Measurements from ENCODE around the gene LMNTD1. TPM values are rescaled to one million over a fixed set of nuclear protein-coding genes. Genes with fewer than 3 reads are reported as not detected.

The LMNTD1 gene
- total and polyA plus RNA-seq, 10 of the 15 experiments (the other 5 are each of a cell fraction or from before 2014, with no cell fraction given), result not detected

DNA sequence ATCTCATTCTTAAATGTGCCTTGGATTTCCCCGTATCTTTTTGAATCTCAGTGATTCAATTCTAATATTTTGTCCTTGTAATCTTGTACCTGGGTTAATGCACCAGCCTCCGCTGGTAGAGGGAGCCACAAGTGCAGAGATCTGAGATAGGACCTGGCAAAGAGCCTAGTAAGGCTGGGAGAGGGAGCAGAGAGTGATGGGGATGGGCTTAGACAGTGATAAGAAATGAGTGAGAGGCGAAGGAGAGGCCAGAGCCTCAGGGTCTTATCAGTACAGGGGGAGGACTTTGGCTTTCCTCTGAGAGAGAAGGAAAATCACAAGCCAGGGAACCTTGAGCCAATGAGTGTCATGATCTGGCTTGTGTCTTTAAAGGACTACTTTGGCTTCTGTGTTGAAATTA is 30.5 kb upstream of the LMNTD1 start:
- ATAC-seq, result no peak
- Histone ChIP-seq H3K9ac (ENCODE audit: control insufficient read depth, insufficient read depth, low read length) (no peak overlapping the region), H3K27ac (ENCODE audit: control insufficient read depth, insufficient read depth) (no peak overlapping the region), H4K20me1 (ENCODE audit: control insufficient read depth, insufficient read depth) (no peaks in the 10 kb centered on the region), H3K4me2 (ENCODE audit: control insufficient read depth, insufficient read depth) (no peak overlapping the region), H2AFZ (ENCODE audit: control insufficient read depth, low read depth, low read length) (no peak overlapping the region), H3K27me3 (replicated peaks in 1 of 2; ENCODE audit: control insufficient read depth in 2 of 2, insufficient read depth in 2 of 2, low read length in 1 of 2) (no peaks in the 10 kb centered on the region), H3K9me3 (replicated peaks; ENCODE audit: control insufficient read depth, insufficient read depth, low read length) (no peaks in the 10 kb centered on the region; the same call in 2 of the 3 replicates), H3K79me2 (ENCODE audit: control insufficient read depth, insufficient read depth, low read length) (no peaks in the 10 kb centered on the region), H3K4me1 (ENCODE audit: control insufficient read depth, insufficient read depth, low read length) (no peaks in the 10 kb centered on the region), H3K36me3 (ENCODE audit: control insufficient read depth in 2 of 2, insufficient read depth in 2 of 2, low read length in 1 of 2) (no peaks in the 10 kb centered on the region), H3K4me3 (no peak overlapping the region)
- DNase-seq (ENCODE audit: low read depth, low spot score), result no peak
- ChIA-PET CTCF (no interaction called here), POLR2A (no interaction called here), SMC1A (ENCODE audit: uncharacterized antibody, unreplicated experiment) (no interaction called here), RAD21 (ENCODE audit: unreplicated experiment) (no interaction called here)
- intact Hi-C loops (cut with micrococcal nuclease; ENCODE audit: unreplicated experiment), result no loop called here
- no peak for TF ChIP-seq BRCA1 (IDR thresholded peaks at IDR 0.05; ENCODE audit: low read depth, low read length)
- TF ChIP-seq STAT3 (IDR thresholded peaks at IDR 0.05; ENCODE audit: low read depth, low read length), result no peak
- TF ChIP-seq SRF (IDR thresholded peaks at IDR 0.05; ENCODE audit: low read depth in 2 of 2, low read length in 2 of 2), result no peak
- peak; percentile 20; the same call in 1 of the 2 replicates for TF ChIP-seq RAD21 (IDR thresholded peaks at IDR 0.05; ENCODE audit: insufficient read depth, low read depth, low read length)
- TF ChIP-seq BCL11A (IDR thresholded peaks at IDR 0.05; ENCODE audit: low read depth, low read length), result no peak
- TF ChIP-seq YY1 (IDR thresholded peaks at IDR 0.05; ENCODE audit: low read depth, low read length), result no peak
- no peak for TF ChIP-seq WRNIP1 (IDR thresholded peaks at IDR 0.05; ENCODE audit: borderline replicate concordance, low read depth, low read length)
- TF ChIP-seq, protein P1, sequence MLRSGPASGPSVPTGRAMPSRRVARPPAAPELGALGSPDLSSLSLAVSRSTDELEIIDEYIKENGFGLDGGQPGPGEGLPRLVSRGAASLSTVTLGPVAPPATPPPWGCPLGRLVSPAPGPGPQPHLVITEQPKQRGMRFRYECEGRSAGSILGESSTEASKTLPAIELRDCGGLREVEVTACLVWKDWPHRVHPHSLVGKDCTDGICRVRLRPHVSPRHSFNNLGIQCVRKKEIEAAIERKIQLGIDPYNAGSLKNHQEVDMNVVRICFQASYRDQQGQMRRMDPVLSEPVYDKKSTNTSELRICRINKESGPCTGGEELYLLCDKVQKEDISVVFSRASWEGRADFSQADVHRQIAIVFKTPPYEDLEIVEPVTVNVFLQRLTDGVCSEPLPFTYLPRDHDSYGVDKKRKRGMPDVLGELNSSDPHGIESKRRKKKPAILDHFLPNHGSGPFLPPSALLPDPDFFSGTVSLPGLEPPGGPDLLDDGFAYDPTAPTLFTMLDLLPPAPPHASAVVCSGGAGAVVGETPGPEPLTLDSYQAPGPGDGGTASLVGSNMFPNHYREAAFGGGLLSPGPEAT (IDR thresholded peaks at IDR 0.05; ENCODE audit: low read depth), result no peak
- no peak for TF ChIP-seq HDGF (IDR thresholded peaks at IDR 0.05)
- TF ChIP-seq, protein P2, sequence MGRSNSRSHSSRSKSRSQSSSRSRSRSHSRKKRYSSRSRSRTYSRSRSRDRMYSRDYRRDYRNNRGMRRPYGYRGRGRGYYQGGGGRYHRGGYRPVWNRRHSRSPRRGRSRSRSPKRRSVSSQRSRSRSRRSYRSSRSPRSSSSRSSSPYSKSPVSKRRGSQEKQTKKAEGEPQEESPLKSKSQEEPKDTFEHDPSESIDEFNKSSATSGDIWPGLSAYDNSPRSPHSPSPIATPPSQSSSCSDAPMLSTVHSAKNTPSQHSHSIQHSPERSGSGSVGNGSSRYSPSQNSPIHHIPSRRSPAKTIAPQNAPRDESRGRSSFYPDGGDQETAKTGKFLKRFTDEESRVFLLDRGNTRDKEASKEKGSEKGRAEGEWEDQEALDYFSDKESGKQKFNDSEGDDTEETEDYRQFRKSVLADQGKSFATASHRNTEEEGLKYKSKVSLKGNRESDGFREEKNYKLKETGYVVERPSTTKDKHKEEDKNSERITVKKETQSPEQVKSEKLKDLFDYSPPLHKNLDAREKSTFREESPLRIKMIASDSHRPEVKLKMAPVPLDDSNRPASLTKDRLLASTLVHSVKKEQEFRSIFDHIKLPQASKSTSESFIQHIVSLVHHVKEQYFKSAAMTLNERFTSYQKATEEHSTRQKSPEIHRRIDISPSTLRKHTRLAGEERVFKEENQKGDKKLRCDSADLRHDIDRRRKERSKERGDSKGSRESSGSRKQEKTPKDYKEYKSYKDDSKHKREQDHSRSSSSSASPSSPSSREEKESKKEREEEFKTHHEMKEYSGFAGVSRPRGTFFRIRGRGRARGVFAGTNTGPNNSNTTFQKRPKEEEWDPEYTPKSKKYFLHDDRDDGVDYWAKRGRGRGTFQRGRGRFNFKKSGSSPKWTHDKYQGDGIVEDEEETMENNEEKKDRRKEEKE (IDR thresholded peaks at IDR 0.05), result no peak
- TF ChIP-seq, protein P3, sequence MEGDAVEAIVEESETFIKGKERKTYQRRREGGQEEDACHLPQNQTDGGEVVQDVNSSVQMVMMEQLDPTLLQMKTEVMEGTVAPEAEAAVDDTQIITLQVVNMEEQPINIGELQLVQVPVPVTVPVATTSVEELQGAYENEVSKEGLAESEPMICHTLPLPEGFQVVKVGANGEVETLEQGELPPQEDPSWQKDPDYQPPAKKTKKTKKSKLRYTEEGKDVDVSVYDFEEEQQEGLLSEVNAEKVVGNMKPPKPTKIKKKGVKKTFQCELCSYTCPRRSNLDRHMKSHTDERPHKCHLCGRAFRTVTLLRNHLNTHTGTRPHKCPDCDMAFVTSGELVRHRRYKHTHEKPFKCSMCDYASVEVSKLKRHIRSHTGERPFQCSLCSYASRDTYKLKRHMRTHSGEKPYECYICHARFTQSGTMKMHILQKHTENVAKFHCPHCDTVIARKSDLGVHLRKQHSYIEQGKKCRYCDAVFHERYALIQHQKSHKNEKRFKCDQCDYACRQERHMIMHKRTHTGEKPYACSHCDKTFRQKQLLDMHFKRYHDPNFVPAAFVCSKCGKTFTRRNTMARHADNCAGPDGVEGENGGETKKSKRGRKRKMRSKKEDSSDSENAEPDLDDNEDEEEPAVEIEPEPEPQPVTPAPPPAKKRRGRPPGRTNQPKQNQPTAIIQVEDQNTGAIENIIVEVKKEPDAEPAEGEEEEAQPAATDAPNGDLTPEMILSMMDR (IDR thresholded peaks at IDR 0.05 in 2 of 3, conservative IDR thresholded peaks at IDR 0.05 in 1 of 3; ENCODE audit: control insufficient read depth in 2 of 3, extremely low read depth in 1 of 3, insufficient read depth in 1 of 3, low read depth in 3 of 3, low read length in 3 of 3), result 0 out of 6 replicates have a peak, but pooled peaks of 1 of the 3 experiments have one; percentile 3
- FAIRE-seq, result no peak
- no TSS peak for BruUV-seq (replicated peaks)
- in situ Hi-C loops (cut with MboI), result no loop called here
- WGBS (ENCODE audit: insufficient coverage, insufficient replicate concordance, low lambda C conversion rate, missing lambda C conversion rate), result 8% methylated on average over 3 of the region's 3 CpGs

All from GM12878 (cell line).